ENCODE data around the gene ACBD4.

Gene ACBD4

DNA sequence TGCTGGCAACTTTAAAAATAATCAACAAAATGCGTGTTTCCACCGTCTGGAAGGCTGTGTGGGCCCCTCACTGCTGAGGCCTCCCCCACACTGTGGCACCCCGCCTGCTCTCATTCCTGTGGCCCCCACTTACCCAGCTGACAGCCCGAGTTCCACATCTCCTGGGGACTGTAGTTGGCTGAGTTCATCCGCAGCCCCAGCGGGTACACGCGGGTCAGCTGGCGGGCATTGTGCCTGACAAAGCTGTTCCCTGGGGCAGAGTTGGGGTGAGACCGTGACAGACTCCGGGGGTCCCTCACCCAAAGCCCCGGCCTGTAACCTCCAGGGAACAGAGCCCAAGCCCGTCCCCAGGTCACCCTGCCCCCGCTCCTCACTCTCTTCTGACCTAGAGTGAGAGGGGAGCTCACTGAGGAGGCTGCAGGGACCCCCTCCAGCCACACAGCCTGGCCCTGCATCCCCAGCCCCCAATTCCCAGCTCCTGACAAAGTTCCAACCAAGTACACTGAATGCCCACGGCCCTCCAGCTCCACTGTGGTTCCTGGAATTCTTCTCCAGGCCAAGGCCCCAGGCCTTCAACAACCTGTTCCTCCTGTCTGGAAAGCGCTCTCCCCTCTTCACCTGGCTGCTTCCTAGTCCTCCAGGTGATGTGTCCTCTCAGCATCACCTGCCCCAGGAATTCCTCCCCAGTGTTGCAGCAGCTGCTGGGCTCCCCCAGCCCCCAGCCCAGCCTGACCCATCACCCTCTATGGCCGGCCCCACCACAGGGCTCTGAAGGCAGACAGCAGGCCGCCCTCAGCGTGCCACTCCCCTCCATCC lies 21.2 kb upstream of the ACBD4 start:
- H3K9me3 ChIP-seq (replicated peaks; ENCODE audit: low read length): no peaks in the 10 kb centered on the region
- no peaks in the 10 kb centered on the region for H3K27me3 ChIP-seq (ENCODE audit: control insufficient read depth, insufficient read depth, low read length)
- peaks cover 28% of the 10 kb centered on the region for H3K36me3 ChIP-seq (ENCODE audit: insufficient read depth, low read length)
- H3K4me1 ChIP-seq (ENCODE audit: control insufficient read depth, insufficient read depth, low read length): peaks cover 6% of the 10 kb centered on the region
- H3K9ac ChIP-seq (ENCODE audit: low read depth, low read length): no peak overlapping the region
- H3K4me3 ChIP-seq (ENCODE audit: low read length): no peak overlapping the region
- no peak overlapping the region for H3K4me2 ChIP-seq (ENCODE audit: low read length)

DNA sequence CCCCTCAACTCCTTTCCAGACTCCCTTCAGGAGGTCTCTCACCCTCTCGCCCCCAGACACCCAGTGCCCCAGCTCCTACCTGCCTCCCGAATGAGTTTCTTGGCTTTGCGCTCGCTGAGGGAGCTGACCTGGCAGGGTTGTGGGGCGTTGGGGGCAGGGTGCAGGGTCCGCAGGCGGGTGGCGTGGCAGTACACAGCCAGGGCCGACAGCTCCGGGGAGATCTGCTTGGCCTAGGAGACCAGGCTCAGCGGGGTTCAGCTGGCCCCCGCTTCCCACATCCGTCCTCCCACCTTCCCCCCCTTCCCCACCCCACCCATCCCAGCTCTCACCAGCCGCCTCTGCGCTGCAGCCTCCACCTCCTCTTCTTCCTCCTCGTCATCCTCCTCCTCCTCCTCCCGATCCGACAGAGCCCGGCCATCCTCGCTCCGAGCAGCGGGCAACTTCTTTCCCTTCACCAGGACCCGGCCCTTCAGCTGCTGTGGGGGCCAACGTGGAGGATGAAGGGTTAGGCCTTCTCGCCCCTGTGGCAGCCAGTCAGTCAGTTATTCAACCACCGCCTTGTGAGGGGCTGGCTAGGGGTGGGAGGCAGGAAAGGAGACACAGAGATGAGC lies 20.4 kb upstream of the ACBD4 start:
- peaks cover 32% of the 10 kb centered on the region for H3K36me3 ChIP-seq (ENCODE audit: insufficient read depth, low read length)

GRCh38 chr17:45115871-45116270 lies 19.6 kb upstream of the ACBD4 start:
- H3K4me1 ChIP-seq (ENCODE audit: control insufficient read depth, insufficient read depth, low read length): peaks cover 6% of the 10 kb centered on the region
- H3K4me2 ChIP-seq (ENCODE audit: low read length): no peak overlapping the region

More for the DNA sequence above, 20.4 kb upstream of the ACBD4 start:
- Histone ChIP-seq H3K4me3 (ENCODE audit: low read length) (no peak overlapping the region), H3K9ac (ENCODE audit: low read depth, low read length) (no peak overlapping the region), H3K4me1 (ENCODE audit: control insufficient read depth, insufficient read depth, low read length) (peaks cover 6% of the 10 kb centered on the region), H3K9me3 (replicated peaks; ENCODE audit: low read length) (no peaks in the 10 kb centered on the region), H3K27me3 (ENCODE audit: control insufficient read depth, insufficient read depth, low read length) (no peaks in the 10 kb centered on the region), H3K4me2 (ENCODE audit: low read length) (no peak overlapping the region)

DNA sequence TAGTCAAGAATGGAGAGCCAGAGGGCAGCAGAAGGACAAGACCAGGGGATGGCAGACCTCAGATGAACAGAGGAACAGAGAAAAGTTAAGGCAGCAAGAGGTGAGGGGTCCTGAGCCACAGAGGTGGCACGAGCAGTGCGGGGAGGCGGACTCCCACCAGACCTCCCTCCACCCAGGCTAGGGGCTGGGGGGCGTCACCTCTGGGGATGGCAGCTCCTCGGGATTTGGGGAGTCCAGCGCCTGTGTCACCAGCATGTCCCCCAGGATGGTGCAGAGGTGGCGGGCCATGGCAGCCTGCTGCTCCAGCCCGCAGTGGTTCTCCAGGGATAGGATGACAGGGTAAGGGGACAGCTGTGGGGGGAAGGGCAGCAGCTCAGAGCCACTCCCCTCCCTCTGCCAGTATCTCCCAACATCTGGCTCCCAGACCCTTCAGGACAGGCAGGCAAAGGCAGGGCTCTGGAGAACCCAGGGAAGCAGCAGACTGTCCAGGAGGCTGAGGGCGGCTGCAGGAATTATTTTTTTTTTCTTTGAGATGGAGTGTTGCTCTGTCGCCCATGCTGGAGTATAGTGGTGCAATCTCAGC lies 19.0 kb upstream of the ACBD4 start:
- H3K36me3 ChIP-seq (ENCODE audit: insufficient read depth, low read length): peaks cover 33% of the 10 kb centered on the region

More at GRCh38 chr17:45115871-45116270, 19.6 kb upstream of the ACBD4 start:
- Histone ChIP-seq H3K27me3 (ENCODE audit: control insufficient read depth, insufficient read depth, low read length) (no peaks in the 10 kb centered on the region), H3K9ac (ENCODE audit: low read depth, low read length) (no peak overlapping the region), H3K4me3 (ENCODE audit: low read length) (no peak overlapping the region), H3K36me3 (ENCODE audit: insufficient read depth, low read length) (peaks cover 33% of the 10 kb centered on the region), H3K9me3 (replicated peaks; ENCODE audit: low read length) (no peaks in the 10 kb centered on the region)

DNA sequence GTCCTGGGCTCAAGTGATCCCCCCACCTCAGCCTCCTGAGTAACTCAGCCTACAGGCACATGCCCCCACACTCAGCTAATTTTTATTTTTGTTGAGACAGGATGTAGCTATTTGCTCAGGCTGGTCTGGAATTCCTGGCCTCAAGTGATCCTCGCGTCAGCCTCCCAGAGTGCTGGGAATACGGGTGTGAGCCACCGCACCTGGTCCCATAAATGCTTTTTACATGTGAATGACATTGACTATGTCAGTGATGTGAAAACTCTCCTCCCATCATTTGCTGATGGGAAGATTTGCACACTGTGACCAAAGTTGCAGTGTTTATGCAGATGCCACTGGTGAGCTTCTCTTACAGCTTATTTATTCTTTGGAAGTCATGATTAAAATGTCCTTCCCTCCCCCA lies 18.2 kb upstream of the ACBD4 start:
- peaks cover 29% of the 10 kb centered on the region for H3K36me3 ChIP-seq (ENCODE audit: insufficient read depth, low read length)

More for the DNA sequence above, 19.0 kb upstream of the ACBD4 start:
- no peaks in the 10 kb centered on the region for H3K9me3 ChIP-seq (replicated peaks; ENCODE audit: low read length)
- H3K27me3 ChIP-seq (ENCODE audit: control insufficient read depth, insufficient read depth, low read length): no peaks in the 10 kb centered on the region
- H3K9ac ChIP-seq (ENCODE audit: low read depth, low read length): no peak overlapping the region
- peaks cover under 1% of the 10 kb centered on the region for H3K4me1 ChIP-seq (ENCODE audit: control insufficient read depth, insufficient read depth, low read length)
- no peak overlapping the region for H3K4me3 ChIP-seq (ENCODE audit: low read length)
- H3K4me2 ChIP-seq (ENCODE audit: low read length): no peak overlapping the region

DNA sequence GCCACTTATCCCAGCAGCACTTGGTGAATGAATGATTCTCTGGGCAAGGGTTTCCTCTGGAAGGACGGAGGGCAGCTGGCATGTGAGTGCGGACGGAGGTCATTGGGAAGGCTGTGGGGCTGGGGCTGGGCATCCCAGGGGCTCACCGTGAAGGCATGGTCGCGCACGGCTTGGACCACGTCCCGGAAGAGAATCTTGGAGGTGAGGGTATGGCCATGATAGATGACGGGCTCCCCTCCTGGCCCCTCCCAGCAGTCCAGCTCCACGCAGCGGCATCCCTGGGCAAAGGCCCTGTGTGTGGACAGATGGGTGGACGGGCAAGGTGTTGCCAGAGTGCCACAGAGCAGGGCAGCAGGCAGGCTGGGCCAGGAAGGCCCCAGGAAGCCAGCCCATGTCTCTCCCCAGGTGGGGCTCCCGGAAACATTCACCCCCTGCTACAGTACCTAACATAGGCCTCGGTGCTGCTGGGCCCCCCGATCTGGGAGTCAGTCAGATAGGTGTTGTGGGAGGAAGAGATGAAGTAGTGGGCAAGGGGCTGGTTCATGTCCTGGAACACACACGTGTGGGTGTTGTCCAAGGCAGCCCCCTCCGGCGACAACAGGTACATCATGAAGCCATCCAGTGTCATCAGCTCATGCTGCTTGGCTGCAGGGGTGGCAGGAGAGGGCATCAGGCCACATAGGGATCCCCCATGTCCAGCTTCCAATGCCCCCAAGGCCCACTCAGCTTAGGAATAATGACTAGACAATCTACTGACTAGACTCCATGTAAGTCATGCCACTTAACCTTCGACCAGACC lies 17.4 kb upstream of the ACBD4 start:
- H3K27me3 ChIP-seq (ENCODE audit: control insufficient read depth, insufficient read depth, low read length): no peaks in the 10 kb centered on the region
- H3K4me3 ChIP-seq (ENCODE audit: low read length): no peak overlapping the region
- H3K9ac ChIP-seq (ENCODE audit: low read depth, low read length): no peak overlapping the region
- H3K4me1 ChIP-seq (ENCODE audit: control insufficient read depth, insufficient read depth, low read length): peaks cover 8% of the 10 kb centered on the region
- peaks cover 23% of the 10 kb centered on the region for H3K36me3 ChIP-seq (ENCODE audit: insufficient read depth, low read length)
- no peak overlapping the region for H3K4me2 ChIP-seq (ENCODE audit: low read length)
- H3K9me3 ChIP-seq (replicated peaks; ENCODE audit: low read length): no peaks in the 10 kb centered on the region

More for the DNA sequence above, 18.2 kb upstream of the ACBD4 start:
- Histone ChIP-seq H3K9me3 (replicated peaks; ENCODE audit: low read length) (no peaks in the 10 kb centered on the region), H3K4me2 (ENCODE audit: low read length) (no peak overlapping the region), H3K27me3 (ENCODE audit: control insufficient read depth, insufficient read depth, low read length) (no peaks in the 10 kb centered on the region), H3K4me3 (ENCODE audit: low read length) (no peak overlapping the region), H3K4me1 (ENCODE audit: control insufficient read depth, insufficient read depth, low read length) (peaks cover under 1% of the 10 kb centered on the region), H3K9ac (ENCODE audit: low read depth, low read length) (no peak overlapping the region)

- peaks cover 17% of the 10 kb centered on the region for H3K36me3 ChIP-seq (ENCODE audit: insufficient read depth, low read length)
- no peaks in the 10 kb centered on the region for H3K9me3 ChIP-seq (replicated peaks; ENCODE audit: low read length)
- H3K27me3 ChIP-seq (ENCODE audit: control insufficient read depth, insufficient read depth, low read length): no peaks in the 10 kb centered on the region
- no peak overlapping the region for H3K9ac ChIP-seq (ENCODE audit: low read depth, low read length)
- peaks cover 14% of the 10 kb centered on the region for H3K4me1 ChIP-seq (ENCODE audit: control insufficient read depth, insufficient read depth, low read length)
- H3K4me3 ChIP-seq (ENCODE audit: low read length): no peak overlapping the region
- H3K4me2 ChIP-seq (ENCODE audit: low read length): no peak overlapping the region
Observed at GRCh38 chr17:45118691-45119090, 16.8 kb upstream of the ACBD4 start.

DNA sequence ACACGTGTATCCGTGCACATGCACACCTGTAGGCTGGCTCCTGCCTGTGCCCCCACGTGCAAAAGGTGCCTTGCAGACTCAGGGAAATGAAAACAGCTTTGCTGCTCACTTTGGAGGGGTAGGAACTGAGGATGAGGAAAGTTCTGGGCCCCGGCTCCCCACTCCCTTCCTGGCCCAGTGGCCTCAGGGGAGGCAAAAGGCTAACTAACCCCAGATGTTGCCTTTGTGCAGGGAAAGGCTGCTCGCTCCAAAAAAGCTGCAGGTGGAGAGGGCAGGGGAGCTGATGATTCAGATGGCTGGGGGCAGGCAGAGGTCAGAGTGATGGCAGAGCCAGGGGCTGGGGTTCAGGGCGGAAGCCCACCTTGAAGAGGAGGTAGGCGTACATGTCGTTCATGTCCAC lies 15.5 kb upstream of the ACBD4 start:
- Histone ChIP-seq H3K9ac (ENCODE audit: low read depth, low read length) (no peak overlapping the region), H3K36me3 (ENCODE audit: insufficient read depth, low read length) (peaks cover 16% of the 10 kb centered on the region), H3K9me3 (replicated peaks; ENCODE audit: low read length) (no peaks in the 10 kb centered on the region), H3K27me3 (ENCODE audit: control insufficient read depth, insufficient read depth, low read length) (no peaks in the 10 kb centered on the region), H3K4me2 (ENCODE audit: low read length) (no peak overlapping the region), H3K4me1 (ENCODE audit: control insufficient read depth, insufficient read depth, low read length) (peaks cover 26% of the 10 kb centered on the region), H3K4me3 (ENCODE audit: low read length) (no peak overlapping the region)

- Histone ChIP-seq H3K36me3 (ENCODE audit: insufficient read depth, low read length) (peaks cover 16% of the 10 kb centered on the region), H3K4me2 (ENCODE audit: low read length) (no peak overlapping the region), H3K27me3 (ENCODE audit: control insufficient read depth, insufficient read depth, low read length) (no peaks in the 10 kb centered on the region), H3K9me3 (replicated peaks; ENCODE audit: low read length) (no peaks in the 10 kb centered on the region), H3K4me1 (ENCODE audit: control insufficient read depth, insufficient read depth, low read length) (peaks cover 26% of the 10 kb centered on the region), H3K9ac (ENCODE audit: low read depth, low read length) (no peak overlapping the region), H3K4me3 (ENCODE audit: low read length) (no peak overlapping the region)
Observed at GRCh38 chr17:45120558-45120957, 14.9 kb upstream of the ACBD4 start.

- H3K9me3 ChIP-seq (replicated peaks; ENCODE audit: low read length): no peaks in the 10 kb centered on the region
- H3K36me3 ChIP-seq (ENCODE audit: insufficient read depth, low read length): peaks cover 16% of the 10 kb centered on the region
- H3K4me3 ChIP-seq (ENCODE audit: low read length): no peak overlapping the region
- H3K4me2 ChIP-seq (ENCODE audit: low read length): no peak overlapping the region
- no peaks in the 10 kb centered on the region for H3K27me3 ChIP-seq (ENCODE audit: control insufficient read depth, insufficient read depth, low read length)
- H3K9ac ChIP-seq (ENCODE audit: low read depth, low read length): no peak overlapping the region
- H3K4me1 ChIP-seq (ENCODE audit: control insufficient read depth, insufficient read depth, low read length): peaks cover 26% of the 10 kb centered on the region
Observed at GRCh38 chr17:45121055-45121454, 14.4 kb upstream of the ACBD4 start.

Data from skeletal muscle satellite cell (primary cell).